ENCODE measurements around the gene SURF2. TPM values are rescaled to one million over a fixed set of nuclear protein-coding genes. Genes with fewer than 3 reads are reported as not detected.
A peak's percentile ranks its signal among the peaks of the same experiment; 100 is the strongest.

SURF2 gene
- total and polyA plus RNA-seq, 9 of the 15 experiments (the other 6 are each of a cell fraction or from before 2014, with no cell fraction given) = 5.5 to 82.5 (median 21.3) TPM

- TF ChIP-seq ZNF140 (CRISPR knock-in tag; IDR thresholded peaks at IDR 0.05) (no peak), RBFOX2 (IDR thresholded peaks at IDR 0.05; ENCODE audit: low read depth, low read length) (peak; percentile 46), CBX8 (IDR thresholded peaks at IDR 0.05; ENCODE audit: borderline replicate concordance, extremely low read depth, low read depth, low read length, poor library complexity, severe bottlenecking) (no peak), RFX1 (IDR thresholded peaks at IDR 0.05) (no peak), RAD21 (CRISPR knock-in tag; conservative IDR thresholded peaks at IDR 0.05 in 1 of 2, IDR thresholded peaks at IDR 0.05 in 1 of 2) (peak; percentile 51 to 76), HOMEZ (CRISPR knock-in tag; IDR thresholded peaks at IDR 0.05) (no peak), ZFP91 (CRISPR knock-in tag; IDR thresholded peaks at IDR 0.05) (peak; percentile 55; the same call in 1 of the 2 replicates), TFAP4 (CRISPR knock-in tag; IDR thresholded peaks at IDR 0.05; ENCODE audit: borderline replicate concordance) (peak; percentile 28; the same call in 1 of the 2 replicates), CCNT2 (IDR thresholded peaks at IDR 0.05; ENCODE audit: borderline replicate concordance, extremely low read depth, insufficient read length, low read depth, low read length) (no peak), CCAR2 (IDR thresholded peaks at IDR 0.05; ENCODE audit: low read depth, low read length) (no peak), NR2C1 (IDR thresholded peaks at IDR 0.05) (no peak), NR2C1 (tag; IDR thresholded peaks at IDR 0.05) (no peak), POLR2G (IDR thresholded peaks at IDR 0.05; ENCODE audit: low read depth, low read length) (peak; percentile 78), ZNF511 (CRISPR knock-in tag; IDR thresholded peaks at IDR 0.05) (0 out of 2 replicates have a peak, but pooled peaks have one; percentile 25), ZNF133 (CRISPR knock-in tag; IDR thresholded peaks at IDR 0.05) (no peak), DLX4 (CRISPR knock-in tag; IDR thresholded peaks at IDR 0.05) (no peak), KHSRP (IDR thresholded peaks at IDR 0.05) (no peak), TEAD4 (IDR thresholded peaks at IDR 0.05; ENCODE audit: low read length) (no peak), TEAD4 (CRISPR knock-in tag; IDR thresholded peaks at IDR 0.05; ENCODE audit: borderline replicate concordance) (no peak), USF2 (CRISPR knock-in tag; IDR thresholded peaks at IDR 0.05) (peak; percentile 34; the same call in 1 of the 2 replicates), POLR2A (conservative IDR thresholded peaks at IDR 0.05) (no peak)
Observed at GRCh38 chr9:133359399-133360175, 3.2 kb downstream of the SURF2 start (continued).
